ENCODE data around the gene NBEAL2.

NBEAL2 gene

DNA sequence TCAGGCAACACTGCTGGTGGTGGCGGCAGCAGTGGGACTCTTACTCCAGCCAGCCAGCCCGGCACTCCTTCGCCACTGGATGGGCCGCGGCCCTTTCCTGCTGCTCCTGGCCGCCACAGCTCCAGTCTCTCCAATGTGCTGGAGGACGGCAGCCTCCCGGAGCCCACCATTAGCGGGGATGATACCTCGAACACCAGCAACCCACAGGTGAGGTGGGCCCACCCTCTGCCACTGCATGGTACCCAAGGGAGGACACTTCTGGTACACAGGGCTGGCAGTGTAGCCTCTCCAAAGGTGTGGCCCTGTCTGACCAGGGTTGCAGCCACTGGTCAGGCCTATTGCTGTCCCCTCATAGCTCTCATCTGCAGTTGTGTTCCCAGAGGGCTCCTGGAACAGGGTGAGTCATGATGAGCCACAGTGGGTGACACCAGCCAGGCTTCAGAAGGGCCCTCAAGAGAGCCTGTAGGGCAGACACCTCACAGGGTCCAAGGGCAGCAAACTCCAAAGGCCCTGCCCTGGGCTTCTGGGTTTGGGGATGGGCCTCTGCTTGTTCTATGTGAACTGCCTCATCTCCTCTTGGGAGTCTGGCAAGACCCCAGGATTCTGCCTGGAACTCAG, 20.8 kb downstream of the NBEAL2 start:
- peak; percentile 62 for DNase-seq

DNA sequence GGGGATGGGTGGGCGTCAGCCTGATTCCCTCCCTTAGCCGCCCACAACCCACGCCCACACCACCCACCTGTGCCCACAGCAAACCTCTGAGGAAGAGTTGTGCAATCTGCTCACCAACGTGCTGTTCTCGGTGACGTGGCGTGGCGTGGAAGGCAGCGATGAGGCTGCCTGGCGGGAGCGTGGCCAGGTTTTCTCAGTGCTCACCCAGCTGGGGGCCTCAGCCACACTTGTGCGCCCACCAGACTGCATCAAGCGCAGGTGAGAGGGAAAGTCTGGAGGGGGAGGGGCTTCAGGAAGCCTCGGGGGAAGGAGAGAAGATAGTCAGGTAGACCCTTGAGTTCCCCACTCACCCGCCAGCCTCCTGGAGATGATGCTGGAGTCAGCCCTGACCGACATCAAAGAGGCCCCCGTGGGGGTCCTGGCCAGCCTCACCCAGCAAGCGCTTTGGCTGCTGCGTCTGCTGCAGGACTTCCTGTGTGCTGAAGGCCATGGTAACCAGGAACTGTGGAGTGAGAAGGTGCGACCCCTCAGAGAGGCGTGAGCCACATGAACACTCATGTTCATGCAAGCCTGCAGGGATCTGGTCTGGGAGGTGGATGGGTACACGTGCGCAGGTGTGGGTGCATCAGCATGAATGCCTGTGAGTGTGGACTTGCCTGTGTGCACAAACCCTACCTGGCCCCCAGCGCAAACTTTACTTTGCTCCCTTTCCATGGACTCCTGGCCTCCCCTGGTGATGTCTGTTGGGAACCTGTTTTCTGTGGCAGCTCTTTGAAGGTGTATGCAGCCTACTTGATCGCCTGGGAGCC, 21.7 kb downstream of the NBEAL2 start:
- no peak for DNase-seq

DNA sequence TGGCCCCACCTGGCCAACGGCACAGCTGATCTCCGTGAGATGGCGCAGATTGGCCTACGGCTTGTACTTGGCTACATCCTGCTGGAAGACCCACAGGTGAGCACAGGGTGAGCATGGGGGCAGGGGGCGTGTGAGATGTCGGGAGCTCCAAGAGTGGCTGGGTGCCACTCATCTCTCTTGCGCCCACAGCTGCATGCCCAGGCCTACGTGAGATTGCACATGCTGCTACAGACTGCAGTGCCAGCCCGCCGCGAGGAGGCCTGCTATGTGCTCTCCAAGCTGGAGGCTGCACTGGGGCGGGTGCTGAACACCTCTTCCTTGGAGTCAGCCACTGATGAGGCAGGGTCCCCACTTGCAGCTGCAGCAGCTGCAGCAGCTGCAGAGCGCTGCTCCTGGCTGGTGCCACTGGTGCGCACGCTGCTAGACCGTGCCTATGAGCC, 22.3 kb downstream of the NBEAL2 start:
- no peak for DNase-seq

DNA sequence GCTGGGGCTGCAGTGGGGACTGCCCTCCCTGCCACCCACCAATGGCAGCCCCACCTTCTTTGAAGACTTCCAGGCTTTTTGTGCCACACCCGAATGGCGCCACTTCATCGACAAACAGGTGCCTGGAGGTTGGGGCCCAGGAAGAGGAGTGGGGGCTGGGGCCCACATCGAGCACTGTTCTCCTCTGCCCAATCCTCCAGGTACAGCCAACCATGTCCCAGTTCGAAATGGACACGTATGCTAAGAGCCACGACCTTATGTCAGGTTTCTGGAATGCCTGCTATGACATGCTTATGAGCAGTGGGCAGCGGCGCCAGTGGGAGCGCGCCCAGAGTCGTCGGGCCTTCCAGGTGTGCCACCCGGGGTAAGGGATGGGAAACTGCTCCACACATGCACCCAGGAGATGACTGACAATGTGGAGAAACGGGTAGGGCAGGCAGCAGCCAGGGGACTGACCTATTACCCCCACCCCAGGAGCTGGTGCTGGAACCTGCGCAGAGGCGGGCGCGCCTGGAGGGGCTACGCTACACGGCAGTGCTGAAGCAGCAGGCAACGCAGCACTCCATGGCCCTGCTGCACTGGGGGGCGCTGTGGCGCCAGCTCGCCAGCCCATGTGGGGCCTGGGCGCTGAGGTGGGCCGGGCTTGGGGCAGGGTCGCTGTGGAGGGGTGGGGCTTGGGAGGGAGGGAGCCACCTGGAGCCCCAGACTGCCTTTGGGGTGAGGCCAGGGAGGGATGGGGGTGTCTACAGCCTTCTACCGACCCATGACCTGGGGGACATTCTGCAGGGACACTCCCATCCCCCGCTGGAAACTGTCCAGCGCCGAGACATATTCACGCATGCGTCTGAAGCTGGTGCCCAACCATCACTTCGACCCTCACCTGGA, 22.9 kb downstream of the NBEAL2 start:
- DNase-seq = no peak

DNA sequence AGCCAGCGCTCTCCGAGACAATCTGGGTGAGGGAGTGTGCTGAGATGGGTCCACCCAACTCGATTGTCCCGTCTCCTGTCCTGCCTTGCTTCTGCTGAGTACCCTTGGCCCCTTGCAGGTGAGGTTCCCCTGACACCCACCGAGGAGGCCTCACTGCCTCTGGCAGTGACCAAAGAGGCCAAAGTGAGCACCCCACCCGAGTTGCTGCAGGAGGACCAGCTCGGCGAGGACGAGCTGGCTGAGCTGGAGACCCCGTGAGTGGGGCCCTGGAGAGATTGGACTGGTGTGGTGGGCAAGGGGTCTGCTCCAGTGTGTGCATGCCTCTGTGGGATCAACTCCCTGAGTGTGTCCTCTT, 23.6 kb downstream of the NBEAL2 start:
- DNase-seq = no peak

DNA sequence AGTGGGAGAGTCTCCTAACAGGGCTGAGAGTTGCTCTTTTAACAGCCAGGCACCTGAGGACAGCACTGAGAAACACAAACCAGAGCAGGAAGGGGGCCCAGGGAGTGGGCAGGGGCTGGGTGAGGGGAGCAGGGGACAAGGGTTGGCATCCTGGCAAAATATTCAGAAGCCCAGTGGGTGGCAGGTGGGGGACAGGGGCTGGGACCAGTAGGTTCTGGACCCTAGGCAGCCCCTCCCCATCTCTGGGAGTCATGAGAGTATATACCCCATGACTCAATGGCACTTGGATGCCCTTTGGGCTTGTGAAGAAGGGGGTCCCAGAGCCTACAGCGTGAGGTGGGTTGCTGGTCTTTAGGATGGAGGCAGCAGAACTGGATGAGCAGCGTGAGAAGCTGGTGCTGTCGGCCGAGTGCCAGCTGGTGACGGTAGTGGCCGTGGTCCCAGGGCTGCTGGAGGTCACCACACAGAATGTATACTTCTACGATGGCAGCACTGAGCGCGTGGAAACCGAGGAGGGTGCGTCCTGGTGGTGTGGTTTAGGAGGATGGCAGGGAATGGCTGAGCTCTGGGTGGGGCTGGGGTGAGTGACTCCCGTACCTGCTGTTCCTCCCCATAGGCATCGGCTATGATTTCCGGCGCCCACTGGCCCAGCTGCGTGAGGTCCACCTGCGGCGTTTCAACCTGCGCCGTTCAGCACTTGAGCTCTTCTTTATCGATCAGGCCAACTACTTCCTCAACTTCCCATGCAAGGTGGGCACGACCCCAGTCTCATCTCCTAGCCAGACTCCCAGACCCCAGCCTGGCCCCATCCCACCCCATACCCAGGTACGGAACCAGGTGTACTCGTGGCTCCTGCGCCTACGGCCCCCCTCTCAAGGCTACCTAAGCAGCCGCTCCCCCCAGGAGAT, 24.2 kb downstream of the NBEAL2 start:
- no peak for DNase-seq

DNA sequence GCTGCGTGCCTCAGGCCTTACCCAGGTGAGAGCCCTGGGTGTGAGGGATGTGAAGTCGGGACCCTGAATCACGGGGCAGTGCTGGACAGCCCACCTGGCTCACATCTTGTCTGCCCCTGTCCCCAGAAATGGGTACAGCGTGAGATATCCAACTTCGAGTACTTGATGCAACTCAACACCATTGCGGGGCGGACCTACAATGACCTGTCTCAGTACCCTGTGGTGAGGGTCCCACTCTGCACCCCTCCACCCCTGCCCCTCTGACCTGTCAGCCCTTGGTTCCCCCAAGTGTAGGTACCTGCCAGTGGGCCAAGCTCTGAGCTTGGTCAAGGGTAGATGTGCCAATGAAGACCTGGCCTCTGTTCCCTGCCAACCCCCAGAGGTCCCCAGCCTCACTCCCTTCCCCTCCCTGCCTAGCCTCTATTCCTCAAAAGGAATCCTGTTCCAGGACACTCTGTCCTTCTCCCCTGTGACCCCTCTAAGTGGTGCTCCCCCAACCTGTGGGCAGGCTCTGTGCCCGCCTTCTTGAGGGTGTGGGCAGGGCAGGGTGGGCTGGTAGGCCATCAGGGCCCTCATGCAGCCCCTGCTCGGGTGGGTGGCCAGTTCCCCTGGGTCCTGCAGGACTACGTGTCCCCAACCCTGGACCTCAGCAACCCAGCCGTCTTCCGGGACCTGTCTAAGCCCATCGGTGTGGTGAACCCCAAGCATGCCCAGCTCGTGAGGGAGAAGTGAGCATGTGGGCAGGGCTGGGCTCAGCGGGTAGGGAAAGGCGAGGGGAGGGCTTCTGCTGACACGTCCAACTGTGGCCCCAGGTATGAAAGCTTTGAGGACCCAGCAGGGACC, 25.1 kb downstream of the NBEAL2 start:
- DNase-seq = no peak

DNA sequence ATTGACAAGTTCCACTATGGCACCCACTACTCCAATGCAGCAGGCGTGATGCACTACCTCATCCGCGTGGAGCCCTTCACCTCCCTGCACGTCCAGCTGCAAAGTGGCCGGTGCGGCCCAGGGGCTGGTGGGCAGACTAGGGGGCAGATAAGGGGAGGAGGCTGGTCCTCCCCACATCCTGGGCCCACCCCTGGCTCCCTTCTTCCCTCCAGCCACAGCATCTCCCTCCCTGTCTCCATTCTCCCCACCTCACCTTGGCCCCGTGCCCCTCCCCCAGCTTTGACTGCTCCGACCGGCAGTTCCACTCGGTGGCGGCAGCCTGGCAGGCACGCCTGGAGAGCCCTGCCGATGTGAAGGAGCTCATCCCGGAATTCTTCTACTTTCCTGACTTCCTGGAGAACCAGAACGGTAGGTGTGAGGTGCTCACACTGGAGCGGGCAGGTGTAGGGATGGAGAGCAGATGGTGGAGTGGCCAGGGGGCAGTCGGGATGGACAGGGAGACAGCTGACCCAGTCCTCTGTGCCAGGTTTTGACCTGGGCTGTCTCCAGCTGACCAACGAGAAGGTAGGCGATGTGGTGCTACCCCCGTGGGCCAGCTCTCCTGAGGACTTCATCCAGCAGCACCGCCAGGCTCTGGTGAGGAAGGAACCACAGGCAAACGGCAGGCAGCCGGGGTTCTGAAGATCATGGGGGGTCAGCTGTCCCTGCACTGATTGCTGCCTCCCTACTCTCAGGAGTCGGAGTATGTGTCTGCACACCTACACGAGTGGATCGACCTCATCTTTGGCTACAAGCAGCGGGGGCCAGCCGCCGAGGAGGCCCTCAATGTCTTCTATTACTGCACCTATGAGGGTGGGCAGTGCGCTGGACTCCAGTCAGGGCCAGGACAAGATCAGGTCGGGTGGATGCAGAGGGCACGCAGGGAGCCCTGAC, 26.0 kb downstream of the NBEAL2 start:
- no peak for DNase-seq

DNA sequence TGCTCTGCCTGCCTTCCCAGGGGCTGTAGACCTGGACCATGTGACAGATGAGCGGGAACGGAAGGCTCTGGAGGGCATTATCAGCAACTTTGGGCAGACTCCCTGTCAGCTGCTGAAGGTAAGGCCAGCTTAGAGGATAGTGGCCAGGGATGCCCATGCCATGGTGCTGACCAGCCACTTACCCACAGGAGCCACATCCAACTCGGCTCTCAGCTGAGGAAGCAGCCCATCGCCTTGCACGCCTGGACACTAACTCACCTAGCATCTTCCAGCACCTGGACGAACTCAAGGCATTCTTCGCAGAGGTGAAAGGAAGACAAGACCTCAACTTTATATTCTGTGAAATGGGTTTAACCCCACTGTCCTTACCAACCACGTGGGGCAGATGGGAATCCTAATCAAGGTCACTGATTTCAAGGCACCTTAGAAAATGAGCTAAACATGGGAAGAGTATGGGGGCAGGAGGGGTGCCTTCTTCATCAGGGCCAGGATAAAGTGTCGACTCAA, 26.7 kb downstream of the NBEAL2 start:
- DNase-seq = no peak

DNA sequence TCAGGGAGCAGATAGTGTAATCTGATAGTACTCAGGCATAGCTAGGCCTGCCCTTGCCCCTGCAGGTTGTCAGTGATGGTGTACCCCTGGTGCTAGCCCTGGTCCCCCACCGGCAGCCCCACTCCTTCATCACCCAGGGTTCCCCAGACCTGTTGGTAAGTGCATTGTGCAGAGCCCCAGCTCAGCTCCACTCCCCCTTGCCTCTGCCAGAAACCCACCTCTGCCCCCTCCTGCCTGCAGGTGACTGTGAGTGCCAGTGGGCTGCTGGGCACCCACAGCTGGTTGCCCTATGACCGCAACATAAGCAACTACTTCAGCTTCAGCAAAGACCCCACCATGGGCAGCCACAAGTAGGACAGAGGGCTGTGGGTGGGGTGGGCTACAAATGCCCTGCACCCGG, 27.5 kb downstream of the NBEAL2 start:
- no peak for DNase-seq

DNA sequence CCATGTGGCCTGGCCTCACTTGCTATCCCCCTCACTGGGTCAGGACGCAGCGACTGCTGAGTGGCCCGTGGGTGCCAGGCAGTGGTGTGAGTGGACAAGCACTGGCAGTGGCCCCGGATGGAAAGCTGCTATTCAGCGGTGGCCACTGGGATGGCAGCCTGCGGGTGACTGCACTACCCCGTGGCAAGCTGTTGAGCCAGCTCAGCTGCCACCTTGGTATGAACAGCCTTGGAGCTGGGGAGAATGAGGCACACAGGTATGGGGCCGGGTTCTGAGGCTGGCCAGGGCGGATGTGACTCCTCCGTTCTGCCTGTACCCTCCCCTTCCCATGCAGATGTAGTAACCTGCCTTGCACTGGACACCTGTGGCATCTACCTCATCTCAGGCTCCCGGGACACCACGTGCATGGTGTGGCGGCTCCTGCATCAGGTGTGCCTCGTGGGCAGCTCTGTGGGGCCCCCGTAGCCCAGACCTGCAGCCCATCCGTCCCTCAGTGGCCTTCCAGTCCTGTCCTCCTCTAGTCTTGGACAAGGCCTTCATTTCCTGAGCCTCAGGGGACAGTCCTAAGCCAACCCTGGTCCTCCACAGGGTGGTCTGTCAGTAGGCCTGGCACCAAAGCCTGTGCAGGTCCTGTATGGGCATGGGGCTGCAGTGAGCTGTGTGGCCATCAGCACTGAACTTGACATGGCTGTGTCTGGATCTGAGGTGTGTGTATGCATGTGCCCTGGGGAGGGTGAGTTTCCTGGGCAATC, 28.2 kb downstream of the NBEAL2 start:
- no peak for DNase-seq

DNA sequence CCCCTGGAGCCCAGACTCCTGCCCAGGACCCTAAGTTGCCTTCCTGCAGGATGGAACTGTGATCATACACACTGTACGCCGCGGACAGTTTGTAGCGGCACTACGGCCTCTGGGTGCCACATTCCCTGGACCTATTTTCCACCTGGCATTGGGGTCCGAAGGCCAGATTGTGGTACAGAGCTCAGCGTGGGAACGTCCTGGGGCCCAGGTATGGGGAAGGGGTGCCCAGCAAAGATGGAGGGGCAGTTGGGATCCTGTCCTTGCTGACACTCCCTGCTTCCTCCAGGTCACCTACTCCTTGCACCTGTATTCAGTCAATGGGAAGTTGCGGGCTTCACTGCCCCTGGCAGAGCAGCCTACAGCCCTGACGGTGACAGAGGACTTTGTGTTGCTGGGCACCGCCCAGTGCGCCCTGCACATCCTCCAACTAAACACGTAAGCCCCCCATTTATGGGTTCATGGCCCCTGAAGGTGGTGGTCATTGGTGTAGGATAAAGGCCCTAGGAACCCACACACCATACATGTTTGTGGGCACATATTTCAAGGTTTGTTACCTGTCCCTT, 28.8 kb downstream of the NBEAL2 start:
- DNase-seq = no peak

DNA sequence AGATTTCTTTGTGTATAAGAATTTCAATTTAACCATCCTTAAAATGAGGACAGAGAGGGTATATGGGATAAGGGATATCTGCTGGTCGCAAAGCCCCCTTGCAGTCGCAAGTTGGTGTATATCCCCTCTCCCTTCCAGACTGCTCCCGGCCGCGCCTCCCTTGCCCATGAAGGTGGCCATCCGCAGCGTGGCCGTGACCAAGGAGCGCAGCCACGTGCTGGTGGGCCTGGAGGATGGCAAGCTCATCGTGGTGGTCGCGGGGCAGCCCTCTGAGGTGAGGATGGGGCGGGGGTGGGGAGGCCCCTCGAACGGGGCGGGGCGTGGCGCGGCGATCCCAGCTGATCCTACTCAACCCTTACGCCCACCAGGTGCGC, 29.4 kb downstream of the NBEAL2 start:
- no peak for DNase-seq

DNA sequence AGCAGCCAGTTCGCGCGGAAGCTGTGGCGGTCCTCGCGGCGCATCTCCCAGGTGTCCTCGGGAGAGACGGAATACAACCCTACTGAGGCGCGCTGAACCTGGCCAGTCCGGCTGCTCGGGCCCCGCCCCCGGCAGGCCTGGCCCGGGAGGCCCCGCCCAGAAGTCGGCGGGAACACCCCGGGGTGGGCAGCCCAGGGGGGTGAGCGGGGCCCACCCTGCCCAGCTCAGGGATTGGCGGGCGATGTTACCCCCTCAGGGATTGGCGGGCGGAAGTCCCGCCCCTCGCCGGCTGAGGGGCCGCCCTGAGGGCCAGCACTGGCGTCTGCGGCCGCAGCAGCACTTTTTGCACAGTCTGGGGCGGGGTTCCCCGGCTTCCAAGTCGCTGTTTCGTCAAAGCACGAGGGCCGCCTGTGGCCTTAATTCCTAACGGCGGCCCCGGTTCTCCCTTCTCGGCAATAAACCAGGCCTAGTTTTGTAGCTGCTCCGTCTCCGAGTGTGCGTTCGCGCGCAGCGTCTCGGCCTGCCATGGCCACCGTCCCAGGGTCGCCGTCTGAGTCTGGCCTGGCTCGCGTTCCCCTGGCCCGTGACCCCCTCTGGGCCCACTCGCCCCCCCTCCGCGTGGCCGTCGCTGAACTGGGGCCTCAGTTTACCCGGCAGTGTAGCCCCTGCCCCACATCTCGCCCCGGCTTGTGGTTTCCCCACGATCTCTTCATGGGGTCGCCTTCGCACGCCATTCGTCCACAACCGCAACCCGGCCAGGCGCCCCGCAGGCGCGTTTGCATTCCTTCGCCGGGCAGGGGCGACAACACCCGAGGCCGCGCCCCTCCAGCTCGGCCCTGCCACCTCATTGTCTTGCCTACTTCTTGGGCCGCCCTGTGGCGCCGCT, 30.0 kb downstream of the NBEAL2 start:
- DNase-seq = peak; percentile 92

DNA sequence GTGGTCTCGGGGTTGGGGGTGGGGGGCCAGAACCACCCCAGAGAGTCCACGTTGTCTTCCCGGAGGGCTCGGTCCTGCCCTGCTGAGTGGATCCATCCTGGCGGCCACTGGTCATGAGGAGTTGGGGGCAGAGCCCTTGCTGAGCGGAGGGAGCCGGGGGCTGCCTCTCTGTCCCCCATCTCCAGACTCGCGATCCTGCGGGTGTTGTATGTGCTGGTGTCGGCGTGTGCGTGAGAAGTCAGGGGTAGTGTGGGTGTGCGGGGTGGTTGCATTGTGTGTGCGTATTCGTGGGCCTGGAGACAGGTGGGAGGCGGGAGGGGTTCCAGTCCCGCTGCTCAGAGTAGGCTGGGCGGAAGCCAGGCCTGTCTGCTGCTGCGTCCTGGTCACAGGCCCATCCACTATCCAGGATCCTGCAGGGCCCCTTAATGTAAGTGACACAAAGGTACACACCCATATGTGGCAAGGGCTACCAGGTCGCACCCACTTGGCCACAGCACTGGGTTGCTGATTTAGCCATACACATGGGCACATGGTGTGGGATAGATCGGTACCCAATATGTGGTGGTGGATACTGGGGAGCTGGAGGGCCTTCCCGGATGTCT, 30.7 kb downstream of the NBEAL2 start:
- no peak for DNase-seq

DNA sequence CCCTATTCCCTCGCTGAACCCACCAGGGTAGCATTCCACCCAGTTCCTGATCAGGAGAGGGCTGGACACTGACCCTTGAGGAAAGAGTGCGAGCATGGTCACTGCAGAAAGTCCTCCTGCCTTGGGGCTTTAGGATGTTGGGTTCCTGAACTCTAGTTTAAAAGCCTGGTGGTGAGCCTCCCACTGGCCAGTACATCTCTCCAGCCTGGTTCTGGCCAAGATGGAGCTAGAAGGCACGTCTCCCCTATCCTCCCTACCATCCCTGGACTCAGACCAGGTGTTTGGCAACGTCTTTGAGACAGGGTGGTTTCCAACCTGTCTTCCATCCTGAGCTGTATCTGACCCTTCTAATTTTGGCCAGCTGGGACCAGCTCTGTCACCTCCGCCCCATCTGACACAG, 31.4 kb downstream of the NBEAL2 start:
- DNase-seq = no peak

DNA sequence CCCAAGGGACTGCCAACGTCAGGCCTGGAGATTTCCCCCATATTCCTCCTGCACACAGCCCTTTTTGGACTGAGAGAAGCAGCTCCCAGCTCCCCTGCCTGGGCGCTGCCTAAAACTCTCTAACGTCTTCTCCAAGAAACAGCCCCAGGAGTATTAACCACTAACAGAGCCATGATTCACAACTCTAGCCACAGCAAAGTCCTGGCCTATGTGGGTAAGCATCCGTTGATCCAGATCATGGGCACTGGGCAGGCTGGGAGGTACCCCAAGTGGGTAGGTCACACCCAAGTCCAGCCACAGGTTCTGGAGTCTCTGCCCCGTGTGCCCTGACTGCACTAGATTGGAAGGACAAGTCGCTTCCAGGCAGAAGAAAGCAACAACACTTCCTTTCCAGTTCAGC, 31.9 kb downstream of the NBEAL2 start:
- no peak for DNase-seq
